Measurements from ENCODE around the gene ZNF266.

The ZNF266 gene

GRCh38 chr19:9431475-9431874 lies 3.9 kb downstream of the ZNF266 start:
- H3K4me1 ChIP-seq (ENCODE audit: control insufficient read depth in 5 of 5, insufficient read depth in 5 of 5, low read length in 5 of 5), result peaks cover 5 to 24% (median 21%) of the 10 kb centered on the region in 5 donors
- H3K27me3 ChIP-seq (ENCODE audit: control insufficient read depth in 5 of 5, insufficient read depth in 4 of 5, low read length in 5 of 5), result no peaks in the 10 kb centered on the region
- no peak overlapping the region for H3K9ac ChIP-seq (ENCODE audit: low read length in 5 of 5)
- no peak overlapping the region for H3K27ac ChIP-seq (ENCODE audit: low read depth, low read length)
- H3K36me3 ChIP-seq (ENCODE audit: control insufficient read depth in 5 of 5, insufficient read depth in 5 of 5, low read length in 5 of 5), result peaks cover 5 to 51% (median 44%) of the 10 kb centered on the region in 5 donors
- H3K4me3 ChIP-seq (ENCODE audit: low read depth in 1 of 5, low read length in 5 of 5), result no peak overlapping the region
- peaks cover 0 to 5% (median 0%) of the 10 kb centered on the region in 5 donors for H3K9me3 ChIP-seq (ENCODE audit: control insufficient read depth in 5 of 5, low read length in 5 of 5)

GRCh38 chr19:9430444-9430843 lies 4.9 kb downstream of the ZNF266 start:
- Histone ChIP-seq H3K9ac (ENCODE audit: low read length in 5 of 5) (no peak overlapping the region), H3K9me3 (ENCODE audit: control insufficient read depth in 5 of 5, low read length in 5 of 5) (peaks cover 0 to 11% (median 0%) of the 10 kb centered on the region in 5 donors), H3K27me3 (ENCODE audit: control insufficient read depth in 5 of 5, insufficient read depth in 4 of 5, low read length in 5 of 5) (no peaks in the 10 kb centered on the region), H3K36me3 (ENCODE audit: control insufficient read depth in 5 of 5, insufficient read depth in 5 of 5, low read length in 5 of 5) (peaks cover 6 to 60% (median 50%) of the 10 kb centered on the region in 5 donors), H3K4me1 (ENCODE audit: control insufficient read depth in 5 of 5, insufficient read depth in 5 of 5, low read length in 5 of 5) (peaks cover 5 to 15% (median 13%) of the 10 kb centered on the region in 5 donors), H3K27ac (ENCODE audit: low read depth, low read length) (no peak overlapping the region), H3K4me3 (ENCODE audit: low read depth in 1 of 5, low read length in 5 of 5) (no peak overlapping the region)

- no peak overlapping the region for H3K4me3 ChIP-seq (ENCODE audit: low read depth in 1 of 5, low read length in 5 of 5)
- H3K27ac ChIP-seq (ENCODE audit: low read depth, low read length), result no peak overlapping the region
- peaks cover 13 to 80% (median 70%) of the 10 kb centered on the region in 5 donors for H3K36me3 ChIP-seq (ENCODE audit: control insufficient read depth in 5 of 5, insufficient read depth in 5 of 5, low read length in 5 of 5)
- no peaks in the 10 kb centered on the region for H3K4me1 ChIP-seq (ENCODE audit: control insufficient read depth in 5 of 5, insufficient read depth in 5 of 5, low read length in 5 of 5)
- H3K9ac ChIP-seq (ENCODE audit: low read length in 5 of 5), result no peak overlapping the region
- peaks cover 2 to 26% (median 7%) of the 10 kb centered on the region in 5 donors for H3K9me3 ChIP-seq (ENCODE audit: control insufficient read depth in 5 of 5, low read length in 5 of 5)
- no peaks in the 10 kb centered on the region for H3K27me3 ChIP-seq (ENCODE audit: control insufficient read depth in 5 of 5, insufficient read depth in 4 of 5, low read length in 5 of 5)
Observed at GRCh38 chr19:9427941-9428340, 7.4 kb downstream of the ZNF266 start.

GRCh38 chr19:9413240-9413954 lies 22.0 kb downstream of the ZNF266 start:
- H3K9me3 ChIP-seq (ENCODE audit: control insufficient read depth in 5 of 5, low read length in 5 of 5), result peaks cover 63 to 88% (median 76%) of the 10 kb centered on the region in 5 donors
- peaks cover 0 to 3% (median 0%) of the 10 kb centered on the region in 5 donors for H3K27me3 ChIP-seq (ENCODE audit: control insufficient read depth in 5 of 5, insufficient read depth in 4 of 5, low read length in 5 of 5)
- H3K27ac ChIP-seq (ENCODE audit: low read depth, low read length), result no peak overlapping the region
- peak overlapping the region; percentile 31 to 62 (median 57) for H3K4me3 ChIP-seq (ENCODE audit: low read depth in 1 of 5, low read length in 5 of 5)
- peak overlapping the region in 1 of 5 donors; percentile 66 for H3K9ac ChIP-seq (ENCODE audit: low read length in 5 of 5)
- peaks cover 0 to 16% (median 0%) of the 10 kb centered on the region in 5 donors for H3K4me1 ChIP-seq (ENCODE audit: control insufficient read depth in 5 of 5, insufficient read depth in 5 of 5, low read length in 5 of 5)
- H3K36me3 ChIP-seq (ENCODE audit: control insufficient read depth in 5 of 5, insufficient read depth in 5 of 5, low read length in 5 of 5), result peaks cover 49 to 62% (median 61%) of the 10 kb centered on the region in 5 donors

GRCh38 chr19:9407827-9408226 lies 27.5 kb downstream of the ZNF266 start:
- Histone ChIP-seq H3K4me1 (ENCODE audit: control insufficient read depth in 5 of 5, insufficient read depth in 5 of 5, low read length in 5 of 5) (peaks cover 3 to 17% (median 10%) of the 10 kb centered on the region in 5 donors), H3K27me3 (ENCODE audit: control insufficient read depth in 5 of 5, insufficient read depth in 4 of 5, low read length in 5 of 5) (no peaks in the 10 kb centered on the region), H3K4me3 (ENCODE audit: low read depth in 1 of 5, low read length in 5 of 5) (peak overlapping the region; percentile 24 to 75 (median 51)), H3K36me3 (ENCODE audit: control insufficient read depth in 5 of 5, insufficient read depth in 5 of 5, low read length in 5 of 5) (peaks cover 5 to 12% (median 6%) of the 10 kb centered on the region in 5 donors), H3K9ac (ENCODE audit: low read length in 5 of 5) (no peak overlapping the region), H3K9me3 (ENCODE audit: control insufficient read depth in 5 of 5, low read length in 5 of 5) (peaks cover 43 to 85% (median 75%) of the 10 kb centered on the region in 5 donors), H3K27ac (ENCODE audit: low read depth, low read length) (no peak overlapping the region)

- Histone ChIP-seq H3K9me3 (ENCODE audit: control insufficient read depth in 5 of 5, low read length in 5 of 5) (peaks cover 34 to 76% (median 66%) of the 10 kb centered on the region in 5 donors), H3K9ac (ENCODE audit: low read length in 5 of 5) (no peak overlapping the region), H3K27ac (ENCODE audit: low read depth, low read length) (no peak overlapping the region), H3K4me1 (ENCODE audit: control insufficient read depth in 5 of 5, insufficient read depth in 5 of 5, low read length in 5 of 5) (peaks cover 3 to 17% (median 10%) of the 10 kb centered on the region in 5 donors), H3K27me3 (ENCODE audit: control insufficient read depth in 5 of 5, insufficient read depth in 4 of 5, low read length in 5 of 5) (no peaks in the 10 kb centered on the region), H3K4me3 (ENCODE audit: low read depth in 1 of 5, low read length in 5 of 5) (peak overlapping the region; percentile 72 to 97 (median 75)), H3K36me3 (ENCODE audit: control insufficient read depth in 5 of 5, insufficient read depth in 5 of 5, low read length in 5 of 5) (peaks cover 0 to 3% (median 0%) of the 10 kb centered on the region in 5 donors)
Observed at GRCh38 chr19:9406798-9407352, 28.5 kb downstream of the ZNF266 start.

- Histone ChIP-seq H3K27ac (ENCODE audit: low read depth, low read length) (no peak overlapping the region), H3K27me3 (ENCODE audit: control insufficient read depth in 5 of 5, insufficient read depth in 4 of 5, low read length in 5 of 5) (no peaks in the 10 kb centered on the region), H3K9me3 (ENCODE audit: control insufficient read depth in 5 of 5, low read length in 5 of 5) (peaks cover 78 to 97% (median 91%) of the 10 kb centered on the region in 5 donors), H3K4me1 (ENCODE audit: control insufficient read depth in 5 of 5, insufficient read depth in 5 of 5, low read length in 5 of 5) (no peaks in the 10 kb centered on the region), H3K9ac (ENCODE audit: low read length in 5 of 5) (no peak overlapping the region), H3K36me3 (ENCODE audit: control insufficient read depth in 5 of 5, insufficient read depth in 5 of 5, low read length in 5 of 5) (peaks cover 66 to 77% (median 73%) of the 10 kb centered on the region in 5 donors), H3K4me3 (ENCODE audit: low read depth in 1 of 5, low read length in 5 of 5) (peak overlapping the region; percentile 39 to 62 (median 53))
Observed at GRCh38 chr19:9381361-9381785, 54.0 kb downstream of the ZNF266 start.

- peak overlapping the region in 4 of 5 donors; percentile 6 to 61 (median 18) for H3K4me3 ChIP-seq (ENCODE audit: low read depth in 1 of 5, low read length in 5 of 5)
- H3K27ac ChIP-seq (ENCODE audit: low read depth, low read length), result no peak overlapping the region
- H3K4me1 ChIP-seq (ENCODE audit: control insufficient read depth in 5 of 5, insufficient read depth in 5 of 5, low read length in 5 of 5), result no peaks in the 10 kb centered on the region
- H3K9me3 ChIP-seq (ENCODE audit: control insufficient read depth in 5 of 5, low read length in 5 of 5), result peaks cover 42 to 87% (median 82%) of the 10 kb centered on the region in 5 donors
- H3K9ac ChIP-seq (ENCODE audit: low read length in 5 of 5), result no peak overlapping the region
- H3K27me3 ChIP-seq (ENCODE audit: control insufficient read depth in 5 of 5, insufficient read depth in 4 of 5, low read length in 5 of 5), result no peaks in the 10 kb centered on the region
- H3K36me3 ChIP-seq (ENCODE audit: control insufficient read depth in 5 of 5, insufficient read depth in 5 of 5, low read length in 5 of 5), result peaks cover 11 to 60% (median 21%) of the 10 kb centered on the region in 5 donors
Observed at GRCh38 chr19:9370738-9371619, 64.4 kb downstream of the ZNF266 start.

GRCh38 chr19:9362905-9363304 lies 72.5 kb downstream of the ZNF266 start, which contains the start of gene ZNF177:
TSS of gene ZNF177 (plus strand) at chr19:9363013. CDS start at chr19:9378312, 15,299 bp downstream.
- Histone ChIP-seq H3K27ac (ENCODE audit: low read depth, low read length) (no peak within 1 kb of the TSS), H3K9ac (ENCODE audit: low read length in 5 of 5) (no peak within 1 kb of the TSS), H3K4me3 (ENCODE audit: low read depth in 1 of 5, low read length in 5 of 5) (peak within 1 kb of the TSS; percentile 23 to 61 (median 37)), H3K9me3 (ENCODE audit: control insufficient read depth in 5 of 5, low read length in 5 of 5) (peaks cover 23 to 89% (median 76%) of the 10 kb centered on the region in 5 donors), H3K4me1 (ENCODE audit: control insufficient read depth in 5 of 5, insufficient read depth in 5 of 5, low read length in 5 of 5) (no peaks in the 10 kb centered on the region), H3K36me3 (ENCODE audit: control insufficient read depth in 5 of 5, insufficient read depth in 5 of 5, low read length in 5 of 5) (peaks cover 3 to 16% (median 12%) of the 10 kb centered on the region in 5 donors), H3K27me3 (ENCODE audit: control insufficient read depth in 5 of 5, insufficient read depth in 4 of 5, low read length in 5 of 5) (no peaks in the 10 kb centered on the region)
